Measurements from ENCODE around the gene ID2.

- no peak for TF ChIP-seq CTCF (conservative IDR thresholded peaks at IDR 0.05; ENCODE audit: low read length)
- TF ChIP-seq EZH2phosphoT487 (IDR thresholded peaks at IDR 0.05; ENCODE audit: borderline replicate concordance) = no peak
Observed at GRCh38 chr2:8721410-8721809, 39.6 kb downstream of the ID2 start.

Measured in Loucy (cell line).